ENCODE data around the gene SPATA17.

SPATA17 gene

DNA sequence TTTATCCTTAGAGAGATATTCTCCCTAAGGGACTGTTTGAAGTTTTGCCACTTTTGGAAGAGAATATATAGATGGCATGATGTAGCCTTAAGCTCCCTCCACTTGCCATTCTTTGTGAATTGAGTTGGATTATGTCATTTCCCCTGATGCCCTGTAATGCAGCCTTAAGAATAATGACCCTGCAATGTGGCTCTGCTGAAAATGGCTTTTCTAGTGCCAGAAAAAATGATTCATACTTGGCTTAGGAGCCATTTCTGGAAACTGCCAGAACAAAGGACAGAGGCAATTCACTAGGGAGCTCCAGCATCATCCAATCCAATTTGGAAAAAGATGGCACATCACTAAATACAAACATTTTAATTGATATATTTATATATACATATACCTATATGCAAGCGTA is 265.3 kb downstream of the SPATA17 start:
- TF ChIP-seq CTCF (IDR thresholded peaks at IDR 0.05; ENCODE audit: insufficient read depth, low read length, missing control alignments): no peak
- ChIA-PET POLR2A (no interaction called here), CTCF (no interaction called here)
- no peak for DNase-seq (ENCODE audit: low read depth, low spot score)
- H3K4me3 ChIP-seq (ENCODE audit: low read depth, low read length): no peak overlapping the region

DNA sequence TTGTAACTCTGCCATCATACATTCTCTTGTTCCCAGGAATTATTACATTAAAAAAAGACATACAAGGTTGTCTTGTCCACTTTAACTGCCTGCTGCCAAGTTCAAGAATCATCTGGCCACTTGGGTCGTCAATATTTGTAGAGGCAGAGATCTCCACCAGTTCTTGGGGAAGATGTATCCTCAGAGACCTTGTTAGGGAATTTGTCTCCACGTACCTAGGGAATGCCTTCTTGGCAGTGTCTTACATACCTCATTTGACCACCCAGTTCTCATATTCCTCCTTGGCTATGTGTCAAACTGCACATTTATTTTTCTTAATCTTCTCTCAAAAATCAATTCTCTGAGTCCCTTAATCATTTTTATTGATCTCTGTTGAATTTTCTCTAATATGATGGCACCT is 266.0 kb downstream of the SPATA17 start:
- ChIA-PET CTCF (no interaction called here), POLR2A (no interaction called here)
- no peak overlapping the region for H3K4me3 ChIP-seq (ENCODE audit: low read depth, low read length)
- TF ChIP-seq CTCF (IDR thresholded peaks at IDR 0.05; ENCODE audit: insufficient read depth, low read length, missing control alignments): no peak
- DNase-seq (ENCODE audit: low read depth, low spot score): no peak

GRCh38 chr1:217899614-217900013 is 268.5 kb downstream of the SPATA17 start:
- ChIA-PET CTCF (no interaction called here), POLR2A (no interaction called here)
- DNase-seq (ENCODE audit: low read depth, low spot score): no peak
- no peak for TF ChIP-seq CTCF (IDR thresholded peaks at IDR 0.05; ENCODE audit: insufficient read depth, low read length, missing control alignments)
- no peak overlapping the region for H3K4me3 ChIP-seq (ENCODE audit: low read depth, low read length)

GRCh38 chr1:217907504-217907903 is 276.4 kb downstream of the SPATA17 start:
- TF ChIP-seq CTCF (IDR thresholded peaks at IDR 0.05; ENCODE audit: insufficient read depth, low read length, missing control alignments): no peak
- no peak for DNase-seq (ENCODE audit: low read depth, low spot score)
- ChIA-PET POLR2A (no interaction called here), CTCF (no interaction called here)
- no peak overlapping the region for H3K4me3 ChIP-seq (ENCODE audit: low read depth, low read length)

DNA sequence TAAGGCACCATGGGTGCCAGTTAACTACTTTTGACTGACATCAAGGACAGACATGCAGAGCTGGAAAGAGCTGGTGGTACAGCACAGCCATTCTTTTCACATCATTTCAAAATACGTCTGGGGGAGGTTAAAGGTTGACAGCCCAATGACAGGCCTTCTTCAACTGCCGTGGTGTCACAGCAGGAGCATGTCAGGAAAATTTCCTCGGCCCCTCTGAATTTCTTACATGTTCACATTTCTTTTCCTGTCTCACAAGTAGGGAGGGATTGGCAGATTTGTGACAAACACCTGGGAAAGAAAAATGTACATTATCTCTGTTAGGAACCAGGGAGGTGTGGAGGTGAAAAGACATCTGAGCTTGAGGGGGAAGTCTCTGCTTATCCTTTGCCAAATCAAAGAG is 279.1 kb downstream of the SPATA17 start:
- DNase-seq (ENCODE audit: low read depth, low spot score): no peak
- ChIA-PET POLR2A (no interaction called here), CTCF (no interaction called here)
- no peak overlapping the region for H3K4me3 ChIP-seq (ENCODE audit: low read depth, low read length)
- no peak for TF ChIP-seq CTCF (IDR thresholded peaks at IDR 0.05; ENCODE audit: insufficient read depth, low read length, missing control alignments)

- no peak overlapping the region for H3K4me3 ChIP-seq (ENCODE audit: low read depth, low read length)
- CTCF ChIA-PET: no interaction called here
- TF ChIP-seq CTCF (IDR thresholded peaks at IDR 0.05; ENCODE audit: insufficient read depth, low read length, missing control alignments): no peak
- POLR2A ChIA-PET: no interaction called here
- DNase-seq (ENCODE audit: low read depth, low spot score): no peak
These were observed 279.7 kb downstream of the SPATA17 start for GRCh38 chr1:217910791-217911320.
